ENCODE measurements around the gene NCOA1.
"Not testable (repeated sequence)": the region's sequence is repeated elsewhere in the genome, so short reads cannot be mapped to it uniquely, and the experiment has no call there.

The NCOA1 gene

DNA sequence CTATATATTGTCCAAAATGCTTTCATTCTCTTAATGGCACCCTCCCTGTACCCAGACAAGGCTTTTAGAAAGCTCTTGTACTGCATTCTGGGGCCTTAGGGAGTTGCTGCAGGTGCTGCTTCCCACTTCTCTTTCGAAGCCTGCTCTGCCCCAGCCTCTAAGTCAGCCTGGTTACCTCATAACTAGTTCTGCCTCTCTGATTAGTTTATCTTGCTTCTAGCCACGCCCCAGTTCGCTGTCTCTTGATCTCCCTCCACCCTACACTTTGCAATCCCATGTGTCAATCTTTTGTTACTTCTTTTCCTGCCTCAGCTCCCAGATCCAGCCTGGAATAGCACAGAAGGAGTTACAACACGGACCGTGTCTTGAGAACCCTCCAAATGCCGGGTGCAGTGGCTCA is 13.8 kb upstream of the NCOA1 start:
- no peak for DNase-seq

DNA sequence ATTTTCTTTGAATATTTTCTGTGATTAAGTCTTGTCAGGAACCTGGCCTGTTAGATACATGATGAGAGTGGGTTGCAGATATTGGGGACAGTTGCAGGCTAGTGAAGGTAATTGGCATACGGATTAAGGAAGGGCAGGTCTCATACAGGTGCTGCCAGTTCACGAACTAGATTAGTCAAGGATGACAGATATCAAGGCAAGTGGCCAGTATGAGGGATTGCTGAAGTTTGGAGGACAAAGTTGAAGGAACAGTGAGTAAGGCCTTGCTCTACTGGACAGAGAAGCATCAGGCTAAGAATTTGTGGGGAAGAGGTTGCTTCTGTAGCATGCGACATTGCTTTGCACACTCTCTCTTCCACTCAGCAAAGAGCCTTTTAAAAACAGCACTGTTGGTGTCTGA is 12.8 kb upstream of the NCOA1 start:
- DNase-seq = no peak

DNA sequence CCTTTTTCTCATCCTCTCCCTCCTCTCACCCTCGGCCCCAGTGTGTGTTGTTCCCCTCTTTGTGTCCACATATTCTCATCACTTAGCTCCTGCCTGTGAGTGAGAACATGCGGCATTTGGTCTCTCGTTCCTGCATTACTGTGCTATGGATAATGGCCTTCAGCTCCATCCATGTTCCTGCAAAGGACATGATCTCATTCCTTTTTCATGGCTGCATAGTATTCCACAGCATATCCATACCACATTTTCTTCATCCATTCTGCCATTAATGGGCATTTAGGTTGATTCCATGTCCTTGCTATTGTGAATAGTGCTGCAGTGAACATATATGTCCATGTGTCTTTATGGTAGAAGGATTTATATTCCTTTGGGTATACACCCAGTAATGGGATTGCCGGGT is 10.8 kb upstream of the NCOA1 start:
- no peak for DNase-seq

DNA sequence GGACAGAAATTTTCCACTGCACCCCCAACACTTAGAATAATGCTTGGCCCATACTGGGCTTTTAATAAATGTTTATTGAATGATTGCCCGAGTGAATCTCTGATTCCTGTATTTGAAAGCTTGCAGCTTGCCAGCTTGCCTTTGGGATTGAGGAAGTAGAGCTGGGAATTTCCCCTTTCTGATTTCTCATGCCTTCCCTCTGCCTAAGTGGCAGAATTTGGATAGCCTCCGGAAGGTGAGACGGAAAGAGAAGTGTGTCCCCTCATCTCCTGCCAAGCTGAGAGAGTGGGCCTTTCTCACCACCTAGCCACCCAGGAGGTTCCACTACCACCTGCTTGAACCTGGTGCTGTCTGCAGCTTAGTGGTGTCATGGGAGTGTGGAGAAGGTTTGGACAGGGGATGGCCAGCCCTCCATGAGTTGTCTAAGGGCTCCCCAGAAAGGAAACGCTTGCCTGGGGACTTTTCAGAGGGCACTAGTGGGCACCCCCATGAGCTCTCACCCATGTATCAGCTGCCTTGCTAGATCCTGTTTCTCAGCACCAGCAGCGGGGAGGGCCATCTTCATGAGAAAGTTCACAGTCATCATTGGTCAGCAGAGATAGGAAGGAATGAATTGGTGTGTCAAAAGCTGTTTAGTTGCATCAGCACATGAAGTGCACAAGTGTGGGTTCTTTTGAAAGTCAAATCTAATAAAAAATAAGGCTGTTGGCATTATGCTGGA is 8.6 kb upstream of the NCOA1 start:
- DNase-seq = no peak

DNA sequence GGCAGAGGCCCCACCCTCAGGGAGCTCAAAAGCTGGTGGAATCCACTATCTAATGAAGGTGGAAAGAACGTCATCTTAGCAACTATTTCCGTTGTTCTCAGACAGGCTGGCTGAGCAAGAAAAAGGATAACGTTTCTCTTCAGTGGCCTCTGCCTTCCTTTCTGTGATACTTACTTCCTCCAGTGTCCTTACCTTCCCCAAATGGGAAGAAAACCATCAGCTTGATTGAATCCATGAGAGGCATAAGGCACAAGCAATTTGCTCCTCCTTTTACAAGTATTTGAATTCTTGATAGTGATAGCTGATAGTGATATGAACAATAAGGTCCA is 8.1 kb upstream of the NCOA1 start:
- DNase-seq = no peak

DNA sequence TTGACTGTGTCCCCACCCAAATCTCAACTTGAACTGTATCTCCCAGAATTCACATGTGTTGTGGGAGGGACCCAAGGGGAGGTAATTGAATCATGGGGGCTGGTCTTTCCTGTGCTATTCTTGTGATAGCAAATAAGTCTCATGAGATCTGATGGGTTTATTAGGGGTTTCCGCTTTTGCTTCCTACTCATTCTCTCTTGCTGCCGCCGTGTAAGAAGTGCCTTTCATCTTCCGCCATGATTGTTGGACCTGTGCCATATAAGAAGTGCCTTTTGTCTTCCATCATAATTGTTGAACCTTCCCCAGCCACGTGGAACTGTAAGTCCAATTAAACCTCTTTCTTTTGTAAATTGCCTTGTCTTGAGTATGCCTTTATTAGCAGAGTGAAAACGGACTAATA is 6.4 kb upstream of the NCOA1 start:
- DNase-seq = not testable (repeated sequence)

DNA sequence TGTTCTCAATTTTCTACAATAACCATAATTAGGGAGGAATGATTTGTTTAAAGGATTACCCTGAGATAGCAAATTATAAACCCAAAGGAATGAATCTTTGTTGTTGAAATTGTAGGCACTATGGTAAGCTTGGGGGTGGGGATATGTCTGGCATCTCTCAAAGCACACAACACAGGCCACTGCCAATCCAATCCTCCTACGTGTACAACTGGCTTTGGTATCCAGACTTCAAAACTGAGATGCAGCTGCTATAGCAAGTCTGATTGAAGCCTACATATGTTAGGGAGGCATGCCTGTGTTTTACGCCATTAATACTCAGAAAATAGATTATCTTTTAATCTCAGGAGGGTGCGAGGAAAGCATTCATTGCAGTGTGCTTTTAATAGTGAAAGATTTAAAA is 5.9 kb upstream of the NCOA1 start:
- no peak for DNase-seq

DNA sequence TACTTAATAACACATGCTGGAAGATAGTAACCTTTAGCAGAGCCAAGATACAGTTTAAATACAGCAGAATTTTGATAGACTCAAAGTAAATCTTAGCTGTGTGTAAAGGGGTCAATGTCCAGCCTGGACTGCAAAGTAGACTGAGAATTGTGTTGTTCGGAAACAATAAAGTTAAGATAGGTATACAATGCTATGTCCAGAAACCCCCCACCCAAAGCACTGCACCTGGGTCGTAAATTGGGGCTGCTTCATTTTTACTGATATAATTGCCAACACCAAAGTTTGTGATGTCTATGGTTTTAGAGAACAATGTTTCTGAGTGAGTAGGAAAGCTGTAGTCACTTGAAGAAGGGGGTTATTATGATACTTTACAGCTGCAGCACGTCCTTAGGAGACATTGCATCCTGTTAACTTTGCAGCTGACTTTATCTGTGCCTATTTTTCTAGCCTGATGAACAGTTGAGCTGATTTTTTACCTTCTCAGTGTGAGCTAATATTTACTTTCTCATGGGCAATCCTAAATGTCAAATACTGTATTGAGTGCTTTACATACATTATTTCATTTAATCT is 4.3 kb upstream of the NCOA1 start:
- no peak for DNase-seq

DNA sequence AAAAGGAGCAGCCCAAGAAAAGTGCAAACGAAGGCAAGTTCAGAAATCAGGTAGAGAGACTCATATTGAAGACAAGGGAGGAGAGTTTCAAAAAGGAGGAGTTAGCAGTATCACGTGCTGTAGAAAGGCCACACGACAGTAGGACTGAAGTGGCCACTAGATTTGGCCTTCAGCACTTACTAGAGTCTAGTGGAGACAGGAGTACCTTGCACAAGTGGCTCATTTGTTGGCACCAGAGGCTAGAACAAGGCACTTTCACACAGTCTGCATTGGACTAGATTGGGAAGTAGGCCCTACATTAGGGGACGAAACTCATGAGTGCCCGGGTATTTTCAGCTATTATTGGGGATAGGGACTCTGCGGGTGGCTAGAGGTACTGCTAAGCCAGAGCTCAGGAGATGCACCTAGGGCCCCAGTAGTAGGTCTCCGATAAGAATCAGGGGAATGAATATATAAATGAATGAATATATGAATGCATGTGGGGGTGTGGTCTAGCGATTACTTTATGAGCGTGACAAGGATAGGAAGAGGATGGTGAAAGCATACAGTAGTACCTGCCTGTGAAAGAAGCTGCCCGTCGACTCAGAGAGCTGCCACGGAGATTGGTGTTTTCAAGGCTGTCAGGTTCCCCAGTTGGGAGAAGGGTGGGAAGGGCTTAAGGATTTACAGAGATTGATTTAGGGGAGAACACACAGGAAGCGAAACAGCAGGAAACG is 1.4 kb upstream of the NCOA1 start:
- no peak for DNase-seq

DNA sequence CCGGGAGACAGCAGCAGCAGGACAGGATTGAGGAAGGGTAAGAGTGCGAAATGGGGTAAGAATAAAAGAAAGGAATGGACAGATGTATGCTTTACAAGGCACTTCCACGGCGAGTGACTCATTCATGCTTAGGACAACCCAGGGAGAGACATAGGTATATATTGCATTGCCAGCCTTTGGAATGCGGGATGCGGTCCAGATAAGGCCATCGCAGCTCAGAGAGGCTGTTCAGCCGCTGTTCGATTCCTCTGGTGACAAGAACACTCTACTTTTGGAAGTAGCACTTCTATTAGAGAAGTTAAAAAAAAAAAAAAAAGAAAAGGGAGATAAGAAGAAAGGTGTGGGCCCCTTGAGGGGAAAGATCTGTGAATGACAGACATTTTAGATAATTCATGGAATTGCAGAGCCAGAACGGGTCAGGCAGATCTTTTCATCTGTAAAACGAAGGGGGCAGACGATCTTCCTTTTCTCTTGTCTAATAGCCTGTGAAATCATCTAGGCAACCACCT is 819 bp upstream of the NCOA1 start:
- DNase-seq = no peak

DNA sequence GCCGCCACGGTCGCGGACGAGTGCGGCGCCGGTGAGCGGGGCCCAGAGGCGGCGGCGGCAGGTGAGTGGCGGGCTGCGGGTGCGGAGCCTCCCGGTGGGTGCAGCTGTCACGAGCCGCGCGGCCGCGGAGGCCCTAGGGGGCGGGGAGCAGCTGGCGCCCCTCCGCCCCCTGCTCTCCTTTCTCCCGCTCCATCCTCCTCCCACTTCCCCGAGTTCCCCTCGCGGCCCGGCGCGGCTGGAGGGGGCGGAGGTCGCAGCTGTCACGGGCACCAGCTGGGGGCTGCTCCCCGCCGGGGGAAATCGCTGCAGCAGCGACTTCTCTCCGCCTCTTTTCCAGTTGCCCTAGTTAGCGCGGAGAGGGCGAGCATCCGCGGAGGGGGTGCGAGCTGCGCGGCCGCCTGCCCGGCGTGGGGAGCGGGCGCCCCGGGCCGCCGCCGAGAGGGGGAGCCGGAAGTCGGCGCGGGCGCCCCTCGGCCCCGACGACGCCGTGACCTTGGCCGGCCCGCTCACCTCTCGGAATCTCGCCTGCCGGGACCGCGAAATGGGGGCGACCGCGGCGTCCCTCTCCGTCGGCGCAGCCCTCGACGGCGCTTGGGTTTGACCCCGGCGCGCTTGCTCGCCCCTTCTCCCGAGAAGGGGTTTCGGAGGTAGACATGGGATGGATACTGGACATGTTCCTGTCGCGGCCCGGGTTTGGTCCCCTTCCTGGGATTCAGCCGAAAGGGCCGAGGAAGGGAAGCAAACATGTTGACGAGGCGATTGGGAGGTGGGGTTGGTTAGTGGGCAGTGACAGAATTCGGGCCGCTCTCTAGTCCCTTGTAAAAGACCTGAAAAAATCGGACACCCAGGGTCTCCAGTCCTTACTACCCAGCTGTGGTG is 727 bp downstream of the NCOA1 start:
- DNase-seq = peak; percentile 48

DNA sequence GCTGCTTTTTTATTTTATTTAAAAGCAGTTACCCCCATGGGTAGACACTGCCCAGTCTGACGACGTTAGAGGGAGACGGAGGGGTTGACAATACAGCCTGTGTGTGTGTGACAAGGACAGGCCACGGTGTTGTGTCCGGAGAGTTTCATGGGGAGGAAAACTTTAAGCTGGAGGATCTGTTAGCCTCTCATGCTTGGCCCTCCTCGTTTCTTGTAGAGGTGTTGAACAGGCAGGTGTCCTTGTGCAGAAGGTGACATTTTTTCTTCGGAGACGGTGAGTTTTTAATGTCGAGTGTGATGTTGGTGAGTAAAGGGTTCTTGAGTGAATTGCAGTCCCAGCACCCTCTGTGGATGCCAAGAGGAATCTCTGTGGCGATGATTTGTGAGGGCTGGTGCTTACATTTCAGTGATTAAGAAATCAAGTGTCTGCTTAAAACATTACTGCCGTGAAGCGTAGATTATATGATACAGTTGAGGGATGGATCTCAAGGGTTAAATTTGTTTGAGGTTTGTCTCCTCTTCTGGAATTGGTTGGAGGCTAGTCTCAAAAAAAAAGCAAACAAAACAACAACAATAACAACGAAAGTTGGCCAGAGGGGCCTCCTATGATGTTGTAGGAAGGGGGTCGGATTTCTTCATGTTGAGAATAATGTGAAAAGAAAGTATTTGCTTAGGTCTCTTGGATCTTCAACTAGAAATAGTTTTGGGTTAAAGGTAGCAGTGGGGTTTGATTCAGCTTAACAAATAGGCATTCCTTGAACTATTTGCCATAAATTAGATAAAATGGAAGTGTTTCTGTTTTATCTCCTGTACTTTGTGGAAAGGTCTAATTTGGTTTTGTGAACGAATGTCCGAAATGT is 1.6 kb downstream of the NCOA1 start:
- DNase-seq = no peak

DNA sequence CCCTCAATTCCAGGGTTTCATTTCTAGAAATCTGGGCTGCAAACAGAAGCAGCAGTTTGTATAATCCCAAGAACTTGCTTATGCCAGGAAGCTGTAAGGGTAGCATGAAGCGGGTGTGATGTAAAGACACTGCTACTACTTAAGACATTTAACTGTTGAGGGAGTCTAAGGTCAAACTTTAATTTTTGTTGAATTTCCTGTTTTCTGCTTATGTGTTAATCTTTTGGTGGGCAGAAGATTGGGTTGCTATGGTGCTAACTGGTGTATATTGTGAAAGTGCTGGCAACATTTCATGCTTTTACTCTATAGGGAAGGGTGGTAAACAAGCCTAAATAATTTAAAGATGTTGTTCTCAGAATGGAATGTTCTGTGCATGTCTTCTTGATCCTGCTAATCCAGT is 2.7 kb downstream of the NCOA1 start:
- no peak for DNase-seq

DNA sequence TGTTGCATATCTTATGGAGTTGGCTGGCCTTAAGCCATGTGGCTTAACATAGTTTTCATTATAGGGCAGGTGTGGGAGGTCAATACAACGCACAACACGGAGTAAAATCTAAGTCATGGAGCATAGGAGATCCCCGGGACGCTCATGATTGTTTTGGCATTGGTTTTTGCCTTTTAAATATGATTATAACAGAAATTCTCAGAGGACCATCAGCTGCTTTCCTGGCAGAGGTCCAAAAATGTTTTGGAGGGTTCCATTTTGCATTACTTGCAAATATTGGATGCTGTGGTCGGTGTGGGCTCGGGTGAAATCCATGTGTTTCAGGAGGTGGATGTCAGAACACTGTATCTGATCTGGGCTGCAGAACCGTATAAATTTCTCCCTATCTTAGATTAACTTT is 3.4 kb downstream of the NCOA1 start:
- no peak for DNase-seq

DNA sequence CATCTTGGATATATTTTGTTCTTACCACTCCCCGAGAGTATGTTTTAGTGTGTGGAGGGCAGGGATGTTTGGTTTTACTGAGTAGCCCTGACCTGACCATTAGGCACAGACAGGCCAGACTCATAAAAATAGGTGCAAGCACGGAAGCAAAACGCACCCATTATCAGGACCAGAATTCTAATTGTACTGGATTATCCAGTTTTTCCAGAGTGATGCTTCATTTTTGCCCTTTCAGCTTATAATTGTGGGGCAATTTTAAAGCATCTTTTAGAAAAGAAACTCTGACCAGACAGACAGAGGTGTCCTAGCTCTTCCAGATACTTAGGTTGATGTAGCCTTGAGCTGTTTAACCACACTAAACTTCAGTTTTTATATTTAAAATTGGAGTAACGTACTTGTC is 4.4 kb downstream of the NCOA1 start:
- DNase-seq = no peak

DNA sequence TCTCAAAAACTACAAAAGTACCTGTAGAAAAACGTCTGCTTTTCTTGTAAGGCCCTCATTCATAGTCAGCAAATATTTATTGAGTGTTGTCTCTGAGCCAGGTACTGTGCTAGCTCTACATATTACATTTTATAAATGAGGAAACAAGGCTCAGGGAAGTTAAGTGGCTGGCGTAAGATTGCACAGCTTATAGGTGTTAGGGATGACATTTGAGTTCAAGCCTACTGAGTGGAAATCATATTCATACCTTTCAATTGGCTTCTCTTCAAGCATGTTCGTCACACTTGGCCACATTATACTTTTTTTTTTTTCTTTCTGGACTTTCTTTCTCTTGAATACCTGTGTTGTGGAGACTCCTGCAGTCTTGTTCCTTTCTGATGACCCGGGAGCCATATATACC is 5.9 kb downstream of the NCOA1 start:
- no peak for DNase-seq

DNA sequence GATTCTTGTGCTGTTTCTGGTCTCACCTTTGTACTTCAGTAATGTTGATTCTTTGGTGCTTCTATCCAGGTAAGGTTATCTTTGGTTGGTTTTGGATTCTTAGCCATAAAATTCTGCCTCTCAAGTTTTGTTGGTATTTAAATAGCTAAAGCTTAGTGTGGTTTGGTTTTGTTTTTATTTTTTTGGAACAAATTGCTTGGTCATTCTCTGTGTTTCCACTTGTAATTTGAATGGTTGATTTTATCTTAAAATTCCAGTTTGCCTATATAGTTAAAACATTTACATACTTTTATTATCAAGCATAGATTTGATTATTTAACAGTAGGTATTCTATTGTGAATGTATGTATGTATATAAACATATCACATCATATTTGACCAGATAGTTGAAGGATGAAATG is 6.6 kb downstream of the NCOA1 start:
- no peak for DNase-seq

DNA sequence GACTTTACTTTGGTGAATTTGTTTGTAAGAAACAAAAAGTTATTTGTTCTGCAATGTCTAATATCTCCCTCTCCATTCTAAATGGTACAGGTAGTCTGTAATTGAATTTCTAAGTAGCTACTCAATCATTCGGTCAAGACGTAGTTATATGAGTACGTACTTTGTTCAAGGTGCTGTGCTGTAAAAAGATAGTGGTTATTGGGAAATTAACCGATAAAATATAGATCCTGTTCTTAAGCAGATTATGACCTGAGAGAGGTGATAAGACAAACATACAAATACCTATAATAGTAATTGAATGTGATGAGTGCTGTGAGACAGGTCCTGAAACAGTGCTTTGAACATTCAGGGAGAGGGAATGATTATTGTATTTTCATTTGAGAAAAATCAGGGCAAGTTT is 7.1 kb downstream of the NCOA1 start:
- no peak for DNase-seq

DNA sequence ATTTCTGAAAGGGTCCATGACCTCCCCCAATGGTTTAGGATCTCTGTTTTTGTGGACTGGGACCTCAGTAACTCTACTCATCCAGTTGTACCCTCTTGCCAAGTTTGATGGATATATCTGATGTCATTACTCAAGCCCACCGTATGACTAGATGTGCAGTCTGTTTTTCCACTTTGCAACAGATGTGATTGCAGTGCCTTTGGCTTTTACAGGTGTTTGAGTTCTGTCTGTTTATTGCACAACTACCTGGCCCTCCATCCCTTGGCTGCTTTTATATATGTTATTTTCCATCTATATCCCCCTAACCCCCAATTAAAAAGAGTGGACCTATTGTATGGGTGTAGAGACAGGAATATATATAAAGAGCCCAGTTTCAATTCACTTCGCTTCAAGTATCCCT is 10.8 kb downstream of the NCOA1 start:
- no peak for DNase-seq

DNA sequence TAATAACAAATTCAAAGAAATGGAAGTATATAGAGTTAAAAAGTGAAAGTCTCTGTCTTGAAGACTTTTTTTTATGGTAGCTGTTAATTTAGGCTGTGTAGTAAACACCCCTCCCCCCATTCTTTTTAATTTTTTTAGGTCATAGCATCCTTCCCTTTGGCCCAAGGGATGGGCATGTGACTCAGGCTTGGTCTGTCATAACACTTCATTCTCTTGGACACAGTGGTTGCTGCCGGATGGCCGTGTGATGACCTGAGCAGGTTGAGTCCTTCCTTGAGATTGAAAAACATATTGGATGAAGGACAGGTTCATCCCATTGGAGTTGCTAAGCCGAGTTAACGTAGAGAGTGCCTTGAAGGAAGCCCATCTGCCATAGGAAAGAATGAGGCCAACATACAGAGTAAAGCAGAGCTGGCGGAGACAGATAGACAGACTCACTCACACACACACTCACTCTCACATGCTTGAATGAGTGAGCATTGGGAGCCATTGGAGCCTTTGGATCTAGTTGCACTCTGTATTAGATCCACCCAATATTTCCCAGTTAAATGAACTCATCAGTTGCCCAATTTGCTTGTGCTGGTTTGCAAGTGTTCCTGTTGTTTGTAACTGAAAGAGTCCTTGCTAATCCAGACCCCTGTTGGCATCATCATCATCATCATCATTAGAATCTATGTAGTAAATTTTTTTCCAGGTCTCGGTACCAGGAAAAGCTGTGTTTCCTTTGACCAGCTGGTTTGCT is 14.7 kb downstream of the NCOA1 start:
- DNase-seq = no peak

DNA sequence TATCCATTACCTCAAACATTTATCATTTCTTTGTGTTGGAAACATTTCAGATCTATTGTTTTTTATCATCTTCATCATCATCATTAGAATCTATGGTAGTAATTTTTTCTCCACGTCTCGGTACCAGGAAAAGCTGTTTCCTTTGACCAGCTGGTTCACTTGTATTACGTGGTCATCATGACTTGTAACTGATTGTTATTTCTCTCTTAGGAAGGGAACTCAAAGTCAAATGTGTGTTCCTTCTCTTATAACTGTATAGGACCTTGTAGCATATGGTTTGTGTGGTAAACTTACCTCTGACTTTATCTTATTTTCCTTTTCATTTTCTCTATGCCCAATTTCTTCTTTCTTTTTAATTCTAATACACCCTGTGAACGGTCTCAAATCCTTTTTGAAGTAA is 16.5 kb downstream of the NCOA1 start:
- no peak for DNase-seq

DNA sequence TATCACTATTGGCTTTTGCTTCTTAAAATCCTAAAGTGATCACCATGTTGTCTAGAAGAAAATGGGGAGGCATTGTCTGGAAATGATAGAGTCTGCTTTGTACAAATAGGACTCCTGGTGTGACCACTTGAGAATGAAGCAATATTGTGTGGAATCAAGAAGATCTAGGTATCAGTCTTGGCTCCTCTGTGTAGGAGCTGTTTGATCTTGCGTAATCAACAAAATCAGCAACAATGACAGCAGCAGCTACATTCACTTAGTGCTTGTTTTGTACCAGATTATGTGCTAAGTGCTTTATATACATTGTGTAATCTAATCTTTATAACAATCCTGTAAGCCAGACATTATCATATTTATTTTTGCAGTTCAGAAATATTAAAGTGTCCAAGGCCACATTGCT is 17.8 kb downstream of the NCOA1 start:
- no peak for DNase-seq

All from activated CD4-positive, alpha-beta T cell treated with anti-CD3 and anti-CD28 coated beads, Interleukin-2, amount 50 U/mL, for 1 hour (primary cell).